ENCODE results near the gene NLRP3.
A peak's percentile ranks its signal among the peaks of the same experiment; 100 is the strongest.
"Not testable (repeated sequence)": the region's sequence is repeated elsewhere in the genome, so short reads cannot be mapped to it uniquely, and the experiment has no call there.

Gene NLRP3

DNA sequence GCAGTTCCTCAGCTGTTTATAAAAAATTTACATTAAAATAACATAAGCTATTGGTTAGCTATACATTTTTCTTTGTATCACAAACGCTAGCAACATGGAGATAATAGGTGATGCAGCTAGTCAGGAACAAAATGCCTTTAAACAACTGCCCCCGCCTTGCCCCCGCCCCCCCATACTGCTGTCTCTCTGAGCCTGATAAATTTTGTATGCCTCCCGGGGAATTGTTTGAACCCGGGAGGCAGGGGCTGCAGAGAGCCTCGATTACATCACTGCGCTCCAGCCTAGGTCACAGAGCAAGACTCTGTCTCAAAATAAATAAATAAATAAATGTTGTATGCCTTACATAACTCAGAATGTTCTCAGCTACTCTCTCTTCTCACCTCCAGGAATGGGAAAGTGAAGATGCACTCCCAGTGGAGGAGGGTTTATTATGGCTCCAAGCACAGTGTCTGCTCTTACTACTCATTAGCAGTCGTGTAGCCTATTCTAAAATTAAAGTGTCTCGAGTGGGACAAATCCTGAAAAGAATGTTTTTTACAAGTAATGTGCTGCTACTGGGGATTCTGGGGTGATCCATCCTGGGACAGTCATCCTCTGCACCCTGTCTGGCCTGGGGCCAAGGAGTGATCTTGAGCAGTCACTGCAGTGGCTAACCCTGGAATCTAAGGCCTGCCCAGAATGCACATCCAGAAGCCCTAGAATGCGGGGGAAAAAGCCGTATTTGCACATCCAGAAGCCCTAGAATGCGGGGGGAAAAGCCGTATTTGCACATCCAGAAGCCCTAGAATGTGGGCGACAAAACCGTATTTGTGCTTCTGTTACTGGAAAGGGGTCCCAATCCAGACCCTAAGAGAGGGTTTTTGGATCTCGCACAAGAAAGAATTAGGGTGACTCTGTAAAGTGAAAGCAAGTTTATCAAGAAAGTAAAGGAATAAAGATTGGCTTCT is 44.9 kb upstream of the NLRP3 start:
- Histone ChIP-seq H3K4me1 (no peaks in the 10 kb centered on the region), H3K4me3 (ENCODE audit: low read depth, low read length) (no peak overlapping the region), H3K36me3 (no peaks in the 10 kb centered on the region), H3K27me3 (no peaks in the 10 kb centered on the region; the same call in 1 of the 2 replicates), H3K9me3 (no peaks in the 10 kb centered on the region)
- TF ChIP-seq, protein P1, sequence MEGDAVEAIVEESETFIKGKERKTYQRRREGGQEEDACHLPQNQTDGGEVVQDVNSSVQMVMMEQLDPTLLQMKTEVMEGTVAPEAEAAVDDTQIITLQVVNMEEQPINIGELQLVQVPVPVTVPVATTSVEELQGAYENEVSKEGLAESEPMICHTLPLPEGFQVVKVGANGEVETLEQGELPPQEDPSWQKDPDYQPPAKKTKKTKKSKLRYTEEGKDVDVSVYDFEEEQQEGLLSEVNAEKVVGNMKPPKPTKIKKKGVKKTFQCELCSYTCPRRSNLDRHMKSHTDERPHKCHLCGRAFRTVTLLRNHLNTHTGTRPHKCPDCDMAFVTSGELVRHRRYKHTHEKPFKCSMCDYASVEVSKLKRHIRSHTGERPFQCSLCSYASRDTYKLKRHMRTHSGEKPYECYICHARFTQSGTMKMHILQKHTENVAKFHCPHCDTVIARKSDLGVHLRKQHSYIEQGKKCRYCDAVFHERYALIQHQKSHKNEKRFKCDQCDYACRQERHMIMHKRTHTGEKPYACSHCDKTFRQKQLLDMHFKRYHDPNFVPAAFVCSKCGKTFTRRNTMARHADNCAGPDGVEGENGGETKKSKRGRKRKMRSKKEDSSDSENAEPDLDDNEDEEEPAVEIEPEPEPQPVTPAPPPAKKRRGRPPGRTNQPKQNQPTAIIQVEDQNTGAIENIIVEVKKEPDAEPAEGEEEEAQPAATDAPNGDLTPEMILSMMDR (IDR thresholded peaks at IDR 0.05; ENCODE audit: low read depth, low read length): no peak
- DNase-seq: no peak

DNA sequence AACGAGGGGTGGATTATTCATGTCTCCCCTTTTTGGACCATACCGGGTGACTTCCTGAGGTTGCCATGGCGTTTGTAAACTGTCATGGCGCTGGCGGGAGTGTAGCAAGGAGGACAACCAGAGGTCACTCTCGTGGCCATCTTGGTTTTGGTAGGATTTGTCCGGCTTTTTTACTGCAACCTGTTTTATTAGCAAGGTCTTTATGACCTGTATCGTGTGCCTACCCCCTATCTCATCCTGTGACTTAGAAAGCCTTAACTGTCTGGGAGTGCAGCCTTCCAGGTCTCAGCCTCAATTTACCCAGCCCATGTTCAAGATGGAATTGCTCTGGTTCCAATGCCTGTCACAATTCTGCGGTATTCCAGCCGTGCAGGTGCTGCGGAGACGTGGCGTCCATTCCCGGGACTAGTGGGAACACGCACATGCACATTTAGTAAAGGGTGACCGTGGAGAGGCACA is 44.1 kb upstream of the NLRP3 start:
- TF ChIP-seq, protein P1 (IDR thresholded peaks at IDR 0.05; ENCODE audit: low read depth, low read length): no peak
- no peak for DNase-seq
- Histone ChIP-seq H3K4me1 (no peaks in the 10 kb centered on the region), H3K4me3 (ENCODE audit: low read depth, low read length) (no peak overlapping the region), H3K9me3 (no peaks in the 10 kb centered on the region), H3K27me3 (no peaks in the 10 kb centered on the region; the same call in 1 of the 2 replicates), H3K36me3 (no peaks in the 10 kb centered on the region)

DNA sequence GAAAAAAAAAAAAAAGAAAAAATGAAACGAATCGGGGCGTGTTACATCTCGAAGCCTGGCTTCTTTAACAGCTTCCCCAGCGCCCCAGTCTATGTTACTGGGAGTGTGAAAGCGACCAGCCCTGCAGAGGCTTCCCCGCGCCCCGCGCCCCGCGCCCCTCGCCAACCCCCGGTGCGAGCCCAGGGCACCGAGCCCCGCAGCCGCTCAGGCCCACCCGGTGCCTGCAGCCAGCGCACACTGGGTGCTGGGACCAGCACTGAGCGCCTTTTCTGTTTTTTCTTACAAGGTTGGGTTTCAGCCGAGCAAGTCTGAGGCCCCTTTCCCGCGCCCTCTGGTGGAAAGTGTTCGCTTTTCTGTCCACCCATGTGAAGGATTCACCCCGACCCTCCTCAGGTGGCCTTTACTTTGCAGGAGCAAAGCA is 42.2 kb upstream of the NLRP3 start:
- Histone ChIP-seq H3K4me1 (no peaks in the 10 kb centered on the region), H3K27me3 (no peaks in the 10 kb centered on the region; the same call in 1 of the 2 replicates), H3K4me3 (ENCODE audit: low read depth, low read length) (no peak overlapping the region), H3K9me3 (no peaks in the 10 kb centered on the region), H3K36me3 (no peaks in the 10 kb centered on the region)
- TF ChIP-seq, protein P1 (IDR thresholded peaks at IDR 0.05; ENCODE audit: low read depth, low read length): peak; percentile 27
- DNase-seq: peak; percentile 25

DNA sequence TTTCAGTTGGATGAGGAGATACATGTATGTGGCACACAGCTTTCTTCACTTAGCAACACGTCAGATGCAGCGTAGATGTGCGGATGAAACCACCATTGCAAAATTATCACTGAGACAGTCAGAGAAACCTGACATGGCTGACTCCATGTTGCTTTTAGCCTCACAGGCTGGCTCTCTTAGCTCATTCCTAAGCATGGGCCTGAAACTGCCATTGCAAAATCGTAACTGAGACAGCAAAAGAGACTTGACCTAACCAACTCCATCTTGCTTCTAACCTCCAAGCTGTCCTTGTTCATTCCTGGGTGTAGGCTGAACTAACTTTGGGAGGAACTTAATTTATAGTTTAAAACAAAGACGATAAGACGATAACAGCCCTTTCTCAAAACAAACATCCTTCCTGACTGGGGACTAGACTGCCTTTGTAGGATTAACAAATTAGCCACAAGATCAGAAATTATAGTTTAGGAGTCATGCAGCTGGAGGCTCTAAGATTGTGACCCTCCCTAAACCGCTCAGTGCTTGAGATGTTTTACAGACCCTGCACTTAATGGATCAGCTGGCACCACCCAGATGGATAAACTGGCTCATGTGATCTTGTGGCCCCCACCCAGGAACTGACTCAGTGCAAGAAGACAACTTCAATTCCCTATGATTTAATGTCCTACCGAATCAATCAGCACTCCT is 41.2 kb upstream of the NLRP3 start:
- H3K27me3 ChIP-seq; H3K9me3 ChIP-seq; H3K36me3 ChIP-seq; H3K4me1 ChIP-seq; DNase-seq; H3K4me3 ChIP-seq (ENCODE audit: low read depth, low read length): not testable (repeated sequence)

DNA sequence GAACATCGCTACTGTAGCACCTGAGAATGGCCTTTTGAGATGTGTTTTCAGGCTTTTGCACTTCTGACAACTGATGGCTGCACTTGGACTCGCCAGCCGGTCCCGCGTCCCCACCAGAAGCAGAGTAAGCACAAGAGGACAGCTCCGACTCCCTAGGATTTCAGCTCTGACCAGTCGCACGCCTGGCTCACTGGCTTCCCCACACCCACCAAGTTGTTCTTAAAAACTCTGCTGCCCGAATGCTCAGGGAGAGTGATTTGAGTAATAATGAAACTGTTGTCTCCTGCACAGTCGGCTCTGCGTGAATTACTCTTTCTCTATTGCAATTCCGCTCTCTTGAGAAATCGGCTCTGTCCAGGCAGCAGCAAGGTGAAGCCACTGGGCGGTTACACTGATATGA is 40.2 kb upstream of the NLRP3 start:
- H3K36me3 ChIP-seq: no peaks in the 10 kb centered on the region
- DNase-seq: no peak
- TF ChIP-seq, protein P1 (IDR thresholded peaks at IDR 0.05; ENCODE audit: low read depth, low read length): no peak
- H3K4me3 ChIP-seq (ENCODE audit: low read depth, low read length): no peak overlapping the region
- H3K9me3 ChIP-seq: no peaks in the 10 kb centered on the region
- H3K4me1 ChIP-seq: no peaks in the 10 kb centered on the region
- H3K27me3 ChIP-seq: no peaks in the 10 kb centered on the region

DNA sequence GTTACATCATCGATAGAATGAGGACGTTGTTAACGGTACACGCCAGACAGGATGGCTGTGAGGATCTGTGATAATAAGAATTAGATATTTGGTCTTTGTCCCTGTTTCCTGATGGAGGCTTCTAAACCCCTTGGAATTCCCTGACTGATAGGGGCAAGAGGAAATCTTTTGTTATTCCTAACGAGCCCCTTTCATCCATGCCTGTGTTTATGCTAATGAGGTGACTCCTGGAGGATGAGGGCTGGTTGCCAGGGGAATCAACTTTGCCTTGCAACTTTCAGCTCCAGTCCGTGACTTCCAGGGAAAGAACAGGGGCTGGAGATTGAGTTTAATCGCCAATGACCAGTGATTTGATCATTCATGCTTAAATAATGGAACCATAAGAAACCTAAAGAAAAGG is 39.3 kb upstream of the NLRP3 start:
- H3K4me3 ChIP-seq (ENCODE audit: low read depth, low read length): no peak overlapping the region
- DNase-seq: no peak
- H3K4me1 ChIP-seq: no peaks in the 10 kb centered on the region
- H3K36me3 ChIP-seq: no peaks in the 10 kb centered on the region
- TF ChIP-seq, protein P1 (IDR thresholded peaks at IDR 0.05; ENCODE audit: low read depth, low read length): no peak
- H3K9me3 ChIP-seq: no peaks in the 10 kb centered on the region
- H3K27me3 ChIP-seq: no peaks in the 10 kb centered on the region

DNA sequence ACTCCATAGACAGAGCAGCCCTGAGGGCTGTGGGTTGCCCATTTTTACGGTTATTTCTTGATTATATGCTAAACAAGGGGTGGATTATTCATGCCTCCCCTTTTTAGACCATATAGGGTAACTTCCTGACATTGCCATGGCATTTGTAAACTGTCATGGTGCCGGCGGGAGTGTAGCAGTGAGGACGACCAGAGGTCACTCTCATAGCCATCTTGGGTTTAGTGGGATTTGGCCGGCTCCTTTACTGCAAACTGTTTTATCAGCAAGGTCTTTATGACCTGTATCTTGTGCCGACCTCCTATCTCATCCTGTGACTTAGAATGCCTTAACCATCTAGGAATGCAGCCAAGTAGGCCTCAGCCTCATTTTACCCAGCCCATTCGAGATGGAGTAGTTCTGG is 38.3 kb upstream of the NLRP3 start:
- not testable (repeated sequence) for DNase-seq; H3K36me3 ChIP-seq; H3K4me3 ChIP-seq (ENCODE audit: low read depth, low read length); H3K9me3 ChIP-seq; H3K4me1 ChIP-seq; H3K27me3 ChIP-seq
